Thoracic aorta endothelial cell (primary cell): ENCODE measurements around the gene QRICH2. TPM values are rescaled to one million over a fixed set of nuclear protein-coding genes. Genes with fewer than 3 reads are reported as not detected.

Experiments used
- small RNA-seq: library from RNA; depleted of rRNA; stranded (forward); fragments of <200 nt; gene quantifications from one replicate; pipeline ENCODE3, GENCODE V24; 2012
- total RNA-seq: library from RNA; depleted of rRNA; stranded (reverse); fragments of >200 nt; gene quantifications from 2 replicates; pipeline ENCODE4 v1.2.3, GENCODE V29; 2012

The QRICH2 gene, protein sequence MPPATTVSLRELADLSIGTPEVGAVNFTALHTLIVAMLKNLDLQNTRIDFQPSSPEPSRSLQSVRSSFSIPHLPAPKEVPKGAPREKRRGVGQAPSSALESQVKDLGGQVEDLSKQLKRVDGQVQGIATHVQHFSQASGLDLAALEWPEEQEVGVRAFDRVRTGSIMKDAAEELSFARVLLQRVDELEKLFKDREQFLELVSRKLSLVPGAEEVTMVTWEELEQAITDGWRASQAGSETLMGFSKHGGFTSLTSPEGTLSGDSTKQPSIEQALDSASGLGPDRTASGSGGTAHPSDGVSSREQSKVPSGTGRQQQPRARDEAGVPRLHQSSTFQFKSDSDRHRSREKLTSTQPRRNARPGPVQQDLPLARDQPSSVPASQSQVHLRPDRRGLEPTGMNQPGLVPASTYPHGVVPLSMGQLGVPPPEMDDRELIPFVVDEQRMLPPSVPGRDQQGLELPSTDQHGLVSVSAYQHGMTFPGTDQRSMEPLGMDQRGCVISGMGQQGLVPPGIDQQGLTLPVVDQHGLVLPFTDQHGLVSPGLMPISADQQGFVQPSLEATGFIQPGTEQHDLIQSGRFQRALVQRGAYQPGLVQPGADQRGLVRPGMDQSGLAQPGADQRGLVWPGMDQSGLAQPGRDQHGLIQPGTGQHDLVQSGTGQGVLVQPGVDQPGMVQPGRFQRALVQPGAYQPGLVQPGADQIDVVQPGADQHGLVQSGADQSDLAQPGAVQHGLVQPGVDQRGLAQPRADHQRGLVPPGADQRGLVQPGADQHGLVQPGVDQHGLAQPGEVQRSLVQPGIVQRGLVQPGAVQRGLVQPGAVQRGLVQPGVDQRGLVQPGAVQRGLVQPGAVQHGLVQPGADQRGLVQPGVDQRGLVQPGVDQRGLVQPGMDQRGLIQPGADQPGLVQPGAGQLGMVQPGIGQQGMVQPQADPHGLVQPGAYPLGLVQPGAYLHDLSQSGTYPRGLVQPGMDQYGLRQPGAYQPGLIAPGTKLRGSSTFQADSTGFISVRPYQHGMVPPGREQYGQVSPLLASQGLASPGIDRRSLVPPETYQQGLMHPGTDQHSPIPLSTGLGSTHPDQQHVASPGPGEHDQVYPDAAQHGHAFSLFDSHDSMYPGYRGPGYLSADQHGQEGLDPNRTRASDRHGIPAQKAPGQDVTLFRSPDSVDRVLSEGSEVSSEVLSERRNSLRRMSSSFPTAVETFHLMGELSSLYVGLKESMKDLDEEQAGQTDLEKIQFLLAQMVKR (N-terminal part only)
- 2.6 and 2.7 TPM in 2 replicates for total RNA-seq

GRCh38 chr17:76307966-76308338 lies at the start of gene QRICH2:
Gene QRICH2 (minus strand): TSS chr17:76308276. CDS start chr17:76307998, 278 bp downstream.

DNA sequence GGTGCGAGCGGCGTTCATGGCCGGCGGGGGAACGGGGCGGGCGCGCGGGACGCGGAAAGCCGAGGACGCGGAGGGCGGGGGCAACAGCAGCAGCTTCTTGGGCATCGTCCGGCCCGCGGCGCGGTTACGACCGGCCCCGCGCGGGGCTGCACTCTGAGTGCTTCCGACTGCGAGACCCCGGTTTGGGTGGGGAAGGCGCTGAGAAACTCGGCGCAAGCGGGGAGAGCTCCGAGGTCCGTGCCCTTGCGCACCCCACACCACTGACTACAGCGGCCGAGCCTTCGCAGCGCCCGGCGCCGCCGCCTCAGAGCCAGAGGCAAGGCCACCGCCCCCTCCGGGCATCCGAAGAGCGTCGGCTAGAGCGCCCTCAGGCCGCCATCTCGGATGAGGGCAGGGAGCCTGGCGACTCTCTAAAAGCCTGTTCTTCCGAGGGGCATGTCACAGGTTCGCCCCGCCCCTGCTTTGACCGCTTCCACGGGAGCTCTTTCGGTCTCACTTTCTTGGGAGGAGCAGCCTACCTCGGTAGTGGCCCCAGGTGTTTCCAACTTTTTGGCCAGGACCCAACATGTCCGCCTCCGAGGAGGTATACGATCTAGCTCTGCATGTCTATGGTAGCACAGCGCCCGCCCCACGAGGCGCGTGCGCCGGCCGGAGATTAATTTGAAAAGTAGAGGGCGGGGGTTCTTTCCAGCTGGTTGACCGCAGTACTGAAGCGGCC lies 45.7 kb upstream of the QRICH2 start, which contains the start of gene PRPSAP1:
PRPSAP1 (minus strand) TSS at position 318 of the 718 bp plus-strand sequence; CDS start at position 105, 213 bp downstream.

GRCh38 chr17:76264755-76265623 lies 43.1 kb downstream of the QRICH2 start, which contains the start of gene UBALD2:
Gene UBALD2 (plus strand): TSS chr17:76265348. CDS start chr17:76265506, 158 bp downstream.

GRCh38 chr17:76240461-76241203 lies 67.4 kb downstream of the QRICH2 start, which contains the start of gene RNF157:
Gene RNF157 (minus strand): TSS chr17:76240493. CDS start chr17:76240240, 253 bp downstream.

Small RNA genes lying within 50 kb of the gene (small RNA-seq; reads per million reads assigned to genes)
- gene RF00019 (not detected), gene RNU6-24P (not detected)

Other genes with a start within 250 kb of the QRICH2 start
- 46.4 and 48.1 TPM in 2 replicates for gene SRP68, start 235.8 kb downstream of the QRICH2 start, total RNA-seq
- gene GALR2, start 233.5 kb downstream of the QRICH2 start, total RNA-seq: not detected in 2 replicates
- 0.07 TPM in 1 of 2 replicates, not detected in the other for gene ZACN, start 229.1 kb downstream of the QRICH2 start, total RNA-seq
- 67.6 and 70.4 TPM in 2 replicates for gene EXOC7, start 204.5 kb downstream of the QRICH2 start, total RNA-seq
- not detected in 2 replicates for gene FOXJ1, start 167.0 kb downstream of the QRICH2 start, total RNA-seq
- 0.22 and 0.93 TPM in 2 replicates for gene RNF157, start 67.8 kb downstream of the QRICH2 start, total RNA-seq
- 11.7 and 14.9 TPM in 2 replicates for gene UBALD2, start 42.9 kb downstream of the QRICH2 start, total RNA-seq
- 81.1 and 81.4 TPM in 2 replicates for gene PRPSAP1, start 45.6 kb upstream of the QRICH2 start, total RNA-seq
- gene SPHK1, start 76.3 kb upstream of the QRICH2 start, total RNA-seq: 96.0 and 131 TPM in 2 replicates
- 29.4 and 34.3 TPM in 2 replicates for gene UBE2O, start 144.9 kb upstream of the QRICH2 start, total RNA-seq
- gene AANAT, start 159.3 kb upstream of the QRICH2 start, total RNA-seq: not detected in 2 replicates
- 23.0 and 26.4 TPM in 2 replicates for gene RHBDF2, start 193.1 kb upstream of the QRICH2 start, total RNA-seq
- gene CYGB, start 229.4 kb upstream of the QRICH2 start, total RNA-seq: 0.29 and 0.66 TPM in 2 replicates
- 0.27 and 0.65 TPM in 2 replicates for gene PRCD, start 231.8 kb upstream of the QRICH2 start, total RNA-seq